Astrocyte of the cerebellum (primary cell): ENCODE data around the gene TCTN2.

Experiments used
- DNase-seq: peaks from one replicate; pipeline ENCODE4 v3.0.0-alpha.2; 2011; ENCODE audit warnings: low read depth
- H3K4me3 ChIP-seq: 2 replicates; pipeline ENCODE4 v1.5.1; 2011; ENCODE audit warnings: mild to moderate bottlenecking, low read depth, low read length, moderate library complexity
- in situ Hi-C: cut with HindIII; loops from 2 replicates; pipeline ENCODE4 v1.10.0; 2017; ENCODE audit warnings: low sequenced_read_pairs
- TF ChIP-seq, protein P1 (sequence below): IDR thresholded peaks from 2 replicates; pipeline ENCODE4 v1.5.1; 2012; ENCODE audit warnings: low read length, low read depth, moderate library complexity, mild to moderate bottlenecking; ENCODE audit errors: missing control alignments

The TCTN2 gene

GRCh38 chr12:123645878-123646277 is 25.0 kb upstream of the TCTN2 start:
- no peak for DNase-seq
- in situ Hi-C loops: no loop called here
- H3K4me3 ChIP-seq: no peak overlapping the region
- TF ChIP-seq, protein P1, sequence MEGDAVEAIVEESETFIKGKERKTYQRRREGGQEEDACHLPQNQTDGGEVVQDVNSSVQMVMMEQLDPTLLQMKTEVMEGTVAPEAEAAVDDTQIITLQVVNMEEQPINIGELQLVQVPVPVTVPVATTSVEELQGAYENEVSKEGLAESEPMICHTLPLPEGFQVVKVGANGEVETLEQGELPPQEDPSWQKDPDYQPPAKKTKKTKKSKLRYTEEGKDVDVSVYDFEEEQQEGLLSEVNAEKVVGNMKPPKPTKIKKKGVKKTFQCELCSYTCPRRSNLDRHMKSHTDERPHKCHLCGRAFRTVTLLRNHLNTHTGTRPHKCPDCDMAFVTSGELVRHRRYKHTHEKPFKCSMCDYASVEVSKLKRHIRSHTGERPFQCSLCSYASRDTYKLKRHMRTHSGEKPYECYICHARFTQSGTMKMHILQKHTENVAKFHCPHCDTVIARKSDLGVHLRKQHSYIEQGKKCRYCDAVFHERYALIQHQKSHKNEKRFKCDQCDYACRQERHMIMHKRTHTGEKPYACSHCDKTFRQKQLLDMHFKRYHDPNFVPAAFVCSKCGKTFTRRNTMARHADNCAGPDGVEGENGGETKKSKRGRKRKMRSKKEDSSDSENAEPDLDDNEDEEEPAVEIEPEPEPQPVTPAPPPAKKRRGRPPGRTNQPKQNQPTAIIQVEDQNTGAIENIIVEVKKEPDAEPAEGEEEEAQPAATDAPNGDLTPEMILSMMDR: no peak

DNA sequence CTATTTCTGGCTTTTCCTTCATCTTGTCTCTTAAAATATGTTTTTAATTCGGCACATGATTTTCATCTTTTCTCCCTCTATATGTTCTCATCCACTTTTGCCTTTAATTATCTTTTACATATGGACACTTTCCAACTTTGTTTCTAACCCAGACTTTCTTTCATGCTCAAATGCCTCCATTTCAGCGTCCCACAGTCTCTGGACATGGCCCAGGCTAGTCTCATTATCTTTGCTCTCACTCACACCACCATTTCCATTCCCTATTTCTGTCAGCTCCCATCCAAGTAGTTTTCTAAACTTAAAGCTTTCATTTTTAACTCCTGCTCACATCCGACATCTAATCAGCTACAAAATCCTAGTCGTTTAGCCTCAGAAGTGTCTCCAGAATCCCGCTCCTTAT is 22.5 kb upstream of the TCTN2 start:
- DNase-seq: no peak
- in situ Hi-C loops: no loop called here
- no peak overlapping the region for H3K4me3 ChIP-seq
- TF ChIP-seq, protein P1: no peak

- in situ Hi-C loops: loop anchor here (25.0 kb wide), 1 partner anchor 333 kb away; no protein-coding TSS in a partner anchor
- TF ChIP-seq, protein P1: no peak
Observed at GRCh38 chr12:123654129-123654701, 16.7 kb upstream of the TCTN2 start.

GRCh38 chr12:123655420-123655819 is 15.5 kb upstream of the TCTN2 start:
- in situ Hi-C loops: loop anchor here (25.0 kb wide), 1 partner anchor 332 kb away; no protein-coding TSS in a partner anchor
- no peak for DNase-seq
- H3K4me3 ChIP-seq: no peak overlapping the region
- TF ChIP-seq, protein P1: no peak

More at GRCh38 chr12:123654129-123654701, 16.7 kb upstream of the TCTN2 start:
- no peak for DNase-seq
- H3K4me3 ChIP-seq: no peak overlapping the region

DNA sequence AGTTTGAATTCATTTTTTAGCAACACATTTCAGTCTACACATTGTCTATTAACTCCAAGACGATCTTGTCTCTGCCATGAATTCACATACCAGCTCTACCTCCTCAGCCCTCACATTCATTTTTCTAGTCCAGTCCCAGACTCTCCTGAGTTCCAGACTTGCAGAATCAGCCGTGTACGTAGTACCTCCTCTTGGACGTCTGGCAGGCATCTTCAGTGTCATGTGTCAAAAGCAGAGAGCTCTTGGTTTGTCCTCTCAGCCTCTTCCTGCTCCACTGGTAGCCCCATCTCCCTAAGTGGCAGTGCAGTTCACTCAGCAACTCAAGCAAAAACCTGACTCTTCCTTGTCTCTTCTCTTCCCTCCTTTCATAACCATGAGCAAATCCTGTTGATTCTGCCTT is 14.5 kb upstream of the TCTN2 start:
- TF ChIP-seq, protein P1: no peak
- no peak for DNase-seq
- in situ Hi-C loops: loop anchor here (25.0 kb wide), 1 partner anchor 331 kb away; no protein-coding TSS in a partner anchor
- no peak overlapping the region for H3K4me3 ChIP-seq

DNA sequence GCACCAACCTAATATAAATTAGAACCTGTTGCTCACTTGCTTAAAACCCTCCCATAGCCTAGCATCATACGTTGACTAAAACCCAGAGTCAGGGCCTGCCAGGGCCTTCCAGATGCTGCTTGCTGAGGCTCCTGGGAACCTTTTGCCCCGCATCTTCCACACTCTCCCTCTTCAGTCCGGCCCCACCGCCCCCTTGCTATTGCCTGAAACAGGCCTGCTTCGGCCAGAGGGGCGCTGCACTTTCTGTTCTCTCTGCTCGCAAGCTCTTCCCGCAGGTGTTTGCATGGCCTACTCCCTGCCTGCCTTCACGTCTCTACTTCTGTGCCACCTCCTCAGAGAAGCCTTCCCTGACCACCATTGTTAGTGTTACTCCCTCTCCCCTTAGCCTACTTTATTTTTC is 13.7 kb upstream of the TCTN2 start:
- TF ChIP-seq, protein P1: no peak
- DNase-seq: no peak

More for the DNA sequence above, 13.7 kb upstream of the TCTN2 start:
- in situ Hi-C loops: loop anchor here (25.0 kb wide), 1 partner anchor 330 kb away; no protein-coding TSS in a partner anchor
- H3K4me3 ChIP-seq: no peak overlapping the region
